ENCODE data around the gene BTLA. TPM values are rescaled to one million over a fixed set of nuclear protein-coding genes. Genes with fewer than 3 reads are reported as not detected.
"Not testable (repeated sequence)": the region's sequence is repeated elsewhere in the genome, so short reads cannot be mapped to it uniquely, and the experiment has no call there.

The BTLA gene
- total RNA-seq, 1 donor from 2014 or later, result not detected

- Histone ChIP-seq H3K4me3 (ENCODE audit: low read depth, low read length) (no peak overlapping the region), H3K27me3 (ENCODE audit: control insufficient read depth, insufficient read depth, low read length) (no peaks in the 10 kb centered on the region), H3K36me3 (ENCODE audit: control insufficient read depth, insufficient read depth, low read length) (no peaks in the 10 kb centered on the region)
- no peak for TF ChIP-seq CTCF (IDR thresholded peaks at IDR 0.05; ENCODE audit: insufficient read depth, low read length, severe bottlenecking)
- no peak for FAIRE-seq
- no peak for DNase-seq (ENCODE audit: low read depth)
Observed at GRCh38 chr3:112425858-112426750, 73.2 kb downstream of the BTLA start.

GRCh38 chr3:112425382-112425781 lies 73.9 kb downstream of the BTLA start:
- TF ChIP-seq CTCF (IDR thresholded peaks at IDR 0.05; ENCODE audit: insufficient read depth, low read length, severe bottlenecking), result no peak
- no peaks in the 10 kb centered on the region for H3K36me3 ChIP-seq (ENCODE audit: control insufficient read depth, insufficient read depth, low read length)
- no peaks in the 10 kb centered on the region for H3K27me3 ChIP-seq (ENCODE audit: control insufficient read depth, insufficient read depth, low read length)
- DNase-seq (ENCODE audit: low read depth) (no peak), FAIRE-seq (no peak)
- H3K4me3 ChIP-seq (ENCODE audit: low read depth, low read length), result no peak overlapping the region

GRCh38 chr3:112424394-112424793 lies 74.9 kb downstream of the BTLA start:
- H3K4me3 ChIP-seq (ENCODE audit: low read depth, low read length), result no peak overlapping the region
- no peaks in the 10 kb centered on the region for H3K36me3 ChIP-seq (ENCODE audit: control insufficient read depth, insufficient read depth, low read length)
- no peak for FAIRE-seq
- no peak for TF ChIP-seq CTCF (IDR thresholded peaks at IDR 0.05; ENCODE audit: insufficient read depth, low read length, severe bottlenecking)
- DNase-seq (ENCODE audit: low read depth), result no peak
- H3K27me3 ChIP-seq (ENCODE audit: control insufficient read depth, insufficient read depth, low read length), result no peaks in the 10 kb centered on the region

- H3K27me3 ChIP-seq (ENCODE audit: control insufficient read depth, insufficient read depth, low read length); FAIRE-seq; DNase-seq (ENCODE audit: low read depth); H3K36me3 ChIP-seq (ENCODE audit: control insufficient read depth, insufficient read depth, low read length); H3K4me3 ChIP-seq (ENCODE audit: low read depth, low read length): not testable (repeated sequence)
Observed at GRCh38 chr3:112422921-112423320, 76.4 kb downstream of the BTLA start.

- FAIRE-seq; H3K36me3 ChIP-seq (ENCODE audit: control insufficient read depth, insufficient read depth, low read length); H3K4me3 ChIP-seq (ENCODE audit: low read depth, low read length); H3K27me3 ChIP-seq (ENCODE audit: control insufficient read depth, insufficient read depth, low read length); DNase-seq (ENCODE audit: low read depth): not testable (repeated sequence)
Observed at GRCh38 chr3:112418526-112418925, 80.7 kb downstream of the BTLA start.

GRCh38 chr3:112417696-112418318 lies 81.5 kb downstream of the BTLA start:
- H3K27me3 ChIP-seq (ENCODE audit: control insufficient read depth, insufficient read depth, low read length), result no peaks in the 10 kb centered on the region
- FAIRE-seq (no peak), DNase-seq (ENCODE audit: low read depth) (no peak)
- no peak overlapping the region for H3K4me3 ChIP-seq (ENCODE audit: low read depth, low read length)
- no peaks in the 10 kb centered on the region for H3K36me3 ChIP-seq (ENCODE audit: control insufficient read depth, insufficient read depth, low read length)
- no peak for TF ChIP-seq CTCF (IDR thresholded peaks at IDR 0.05; ENCODE audit: insufficient read depth, low read length, severe bottlenecking)

Measured in bronchial epithelial cell (primary cell).